Panc1 (cell line): ENCODE measurements around the gene ZDHHC11. TPM values are rescaled to one million over a fixed set of nuclear protein-coding genes. Genes with fewer than 3 reads are reported as not detected.

ENCODE experiments used
- ATAC-seq: fragments of 200-7000 bp; cut with Tn5 transposase; 2 replicates; pipeline ENCODE4 v1.9.1; 2020; ENCODE audit warnings: mild to moderate bottlenecking, moderate library complexity
- BruUV-seq: library from RNA; stranded (reverse); fragments of 400-500 nt; replicated peaks from 2 replicates; lab custom pipeline; 2021; lab: Mats Ljungman, UMichigan
- CTCF ChIA-PET: fragments of 300-600 bp; sonication (Branson Sonifier 250); formaldehyde crosslinking; loops from one replicate; lab custom pipeline; 2022; ENCODE audit warnings: antibody characterized with exemption; lab: Charles Lee
- POLR2A ChIA-PET: fragments of 300-600 bp; sonication (Branson Sonifier 250); formaldehyde crosslinking; loops from one replicate; lab custom pipeline; 2022; ENCODE audit warnings: antibody characterized with exemption; lab: Charles Lee
- DNase-seq: peaks from one replicate; pipeline ENCODE4 v3.0.0-alpha.2; 2010; ENCODE audit warnings: low read depth, low spot score
- H3K27ac ChIP-seq: 2 replicates; pipeline ENCODE4 v1.5.1; 2011; ENCODE audit warnings: mild to moderate bottlenecking, low read length, inconsistent platforms
- H3K27me3 ChIP-seq: fragments of 200-500 bp; sonication (Bioruptor generic); 2 replicates; pipeline ENCODE4 v1.6.0; 2014; ENCODE audit warnings: low read length, inconsistent platforms; ENCODE audit not compliant: control insufficient read depth, insufficient read depth
- H3K36me3 ChIP-seq: fragments of 200-500 bp; sonication (Bioruptor generic); 2 replicates; pipeline ENCODE4 v1.5.1; 2014; ENCODE audit warnings: inconsistent platforms, mild to moderate bottlenecking, low read length, moderate library complexity; ENCODE audit not compliant: control insufficient read depth, insufficient read depth
- H3K4me1 ChIP-seq: 2 replicates; pipeline ENCODE4 v1.5.1; 2011; ENCODE audit warnings: inconsistent platforms, mild to moderate bottlenecking, low read length, moderate library complexity; ENCODE audit not compliant: control insufficient read depth, insufficient read depth
- H3K4me3 ChIP-seq, 2 experiments: 2 replicates each; pipeline ENCODE4 v1.5.1; 2011 to 2012; ENCODE audit warnings: low read depth in 2 of 2, low read length in 2 of 2, mild to moderate bottlenecking in 2 of 2, inconsistent platforms in 1 of 2, moderate library complexity in 1 of 2
- H3K9me3 ChIP-seq: fragments of 200-500 bp; sonication (Bioruptor generic); 2 replicates; pipeline ENCODE4 v1.5.1; 2014; ENCODE audit warnings: low read depth, mild to moderate bottlenecking, inconsistent platforms, low read length, moderate library complexity; ENCODE audit not compliant: control insufficient read depth, insufficient read depth
- CTCF ChIP-seq: fragments of 450-650 bp; IDR thresholded peaks from 2 replicates; pipeline ENCODE4 v1.5.1; 2017; ENCODE audit warnings: mild to moderate bottlenecking
- POLR2AphosphoS5 ChIP-seq: IDR thresholded peaks from 2 replicates; pipeline ENCODE4 v1.6.1; 2012; ENCODE audit warnings: mild to moderate bottlenecking, low read depth, low read length, moderate library complexity
- REST ChIP-seq, 2 experiments: IDR thresholded peaks; 2 replicates each; pipeline ENCODE4 v1.6.1; 2011 to 2012; ENCODE audit warnings: low read depth in 2 of 2, control low read depth in 1 of 2, low read length in 1 of 2, mild to moderate bottlenecking in 1 of 2, moderate library complexity in 1 of 2; ENCODE audit not compliant: insufficient read depth in 1 of 2
- SIN3A ChIP-seq: IDR thresholded peaks from 2 replicates; pipeline ENCODE4 v1.6.1; 2012; ENCODE audit warnings: low read depth, mild to moderate bottlenecking, low read length, moderate library complexity, borderline replicate concordance; ENCODE audit not compliant: insufficient read depth
- TCF7L2 ChIP-seq: IDR thresholded peaks from 2 replicates; pipeline ENCODE4 v1.6.1; 2011; ENCODE audit warnings: mild to moderate bottlenecking, low read depth, low read length, inconsistent platforms
- in situ Hi-C: cut with HindIII; loops from 2 replicates; pipeline ENCODE4 v1.10.0; 2016; ENCODE audit warnings: low sequenced_read_pairs, low pct_unique_long_range_greater_than_20kb
- intact Hi-C: fragments of 100-400 bp; cut with micrococcal nuclease; formaldehyde crosslinking; loops from one replicate; pipeline ENCODE4 v1.10.0; 2022; ENCODE audit not compliant: unreplicated experiment
- total RNA-seq: library from RNA; stranded (reverse); gene quantifications from one replicate; pipeline ENCODE4 v1.2.1, GENCODE V29; 2021; ENCODE audit not compliant: unreplicated experiment

Gene ZDHHC11
- total RNA-seq, 1 experiment from 2014 or later: 3.0 TPM

DNA sequence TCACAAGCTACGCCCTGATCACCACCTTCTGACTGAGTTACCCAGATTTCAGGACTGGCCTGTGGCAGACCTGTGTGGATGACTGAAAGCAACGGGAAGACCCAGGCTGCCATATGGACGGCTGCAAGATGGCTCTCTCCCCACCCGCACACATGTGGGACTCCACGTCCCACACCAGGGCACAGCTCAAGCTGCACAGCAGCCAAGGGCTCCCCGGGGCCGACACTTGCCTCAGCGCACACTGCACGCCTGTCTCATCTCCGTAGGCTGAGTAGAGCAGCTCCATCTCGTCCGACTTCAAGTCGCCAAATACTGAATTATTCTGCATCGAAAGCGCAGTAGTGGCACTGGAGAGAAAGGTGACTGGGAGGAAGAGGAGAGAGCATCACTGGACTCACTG lies 27.3 kb upstream of the ZDHHC11 start:
- intact Hi-C loops (no loop called here), in situ Hi-C loops (no loop called here)
- Histone ChIP-seq H3K4me1 (no peaks in the 10 kb centered on the region), H3K4me3 (no peak overlapping the region), H3K27me3 (no peaks in the 10 kb centered on the region), H3K9me3 (no peaks in the 10 kb centered on the region), H3K27ac (no peak overlapping the region), H3K36me3 (peaks cover 14% of the 10 kb centered on the region)
- DNase-seq (no peak), ATAC-seq (no peak; the same call in 1 of the 2 replicates)
- no TSS peak for BruUV-seq
- TF ChIP-seq REST (IDR thresholded peaks at IDR 0.05; ENCODE audit: insufficient read depth in 1 of 2, low read depth in 2 of 2, low read length in 1 of 2): no peak
- TF ChIP-seq CTCF: no peak
- no peak for TF ChIP-seq SIN3A
- no peak for TF ChIP-seq TCF7L2
- no peak for TF ChIP-seq POLR2AphosphoS5
- POLR2A ChIA-PET: no interaction called here
- CTCF ChIA-PET: no interaction called here

DNA sequence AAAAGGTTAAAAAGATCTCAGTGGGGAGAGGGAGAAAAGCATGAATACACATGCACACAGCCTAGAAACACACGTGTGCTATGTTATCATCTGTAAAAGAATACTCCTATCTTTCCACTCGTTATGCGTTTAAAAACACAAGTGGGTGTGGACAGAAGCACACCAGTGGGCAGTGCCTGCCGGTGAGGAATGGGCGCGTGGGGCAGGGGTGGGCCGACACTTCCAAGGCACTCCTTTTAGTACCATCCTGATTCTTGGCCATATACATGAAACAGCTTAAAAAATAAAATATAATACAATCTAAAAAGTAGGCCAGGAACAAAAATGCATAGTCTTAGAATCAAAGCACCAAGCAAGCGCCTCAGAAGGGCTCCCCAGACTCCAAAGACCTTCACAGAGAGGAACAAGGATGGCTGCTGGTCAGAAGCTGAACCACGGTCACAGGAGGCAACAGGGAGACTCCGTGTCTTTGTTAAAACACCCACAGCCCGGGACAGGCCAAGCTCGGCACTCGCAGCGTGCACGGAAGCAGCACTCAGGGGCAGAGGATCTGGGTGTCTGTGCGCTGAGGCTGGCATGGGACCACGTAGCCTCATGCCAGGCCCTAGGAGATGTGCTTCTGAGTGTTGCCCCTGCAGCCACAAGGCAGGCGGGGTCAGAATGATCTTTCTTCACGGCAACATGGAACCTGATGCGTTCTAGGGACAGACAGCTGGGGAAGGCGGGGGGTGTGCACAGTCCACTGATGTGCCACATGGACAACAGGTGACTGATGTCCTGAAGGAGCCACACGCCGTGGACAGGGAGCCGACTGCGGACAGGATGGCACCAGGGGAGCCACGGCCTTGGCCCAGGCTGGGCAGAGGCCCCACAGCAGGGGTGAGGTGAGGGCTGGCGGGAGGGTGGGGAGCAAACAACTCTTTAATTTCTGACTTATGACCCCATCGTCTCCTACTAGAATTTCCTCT lies 25.9 kb upstream of the ZDHHC11 start:
- H3K27me3 ChIP-seq: no peaks in the 10 kb centered on the region
- intact Hi-C loops (no loop called here), in situ Hi-C loops (no loop called here)
- H3K36me3 ChIP-seq: peaks cover 13% of the 10 kb centered on the region
- TF ChIP-seq CTCF (no peak), SIN3A (no peak), REST (IDR thresholded peaks at IDR 0.05; ENCODE audit: insufficient read depth in 1 of 2, low read depth in 2 of 2, low read length in 1 of 2) (no peak), POLR2AphosphoS5 (no peak), TCF7L2 (no peak)
- DNase-seq (no peak), ATAC-seq (no peak)
- no peak overlapping the region for H3K4me3 ChIP-seq
- H3K27ac ChIP-seq: no peak overlapping the region
- no peaks in the 10 kb centered on the region for H3K9me3 ChIP-seq
- BruUV-seq: no TSS peak
- ChIA-PET POLR2A (no interaction called here), CTCF (no interaction called here)
- no peaks in the 10 kb centered on the region for H3K4me1 ChIP-seq
